HepG2 (cell line): ENCODE data around the gene PCYT2. TPM values are rescaled to one million over a fixed set of nuclear protein-coding genes. Genes with fewer than 3 reads are reported as not detected.

ENCODE experiments used
- CCAR2 ChIP-seq: fragments of 200-400 bp; formaldehyde crosslinking; optimal IDR thresholded peaks from 2 replicates; pipeline ENCODE3; 2018; ENCODE audit warnings: low read depth, mild to moderate bottlenecking, low read length, moderate library complexity
- FLYWCH1 ChIP-seq: sonication (generic); formaldehyde crosslinking; IDR thresholded peaks from 2 replicates; pipeline ENCODE4 v1.8.1; 2023; ENCODE audit warnings: mild to moderate bottlenecking, missing genetic modification reagents
- HINFP ChIP-seq: sonication (generic); formaldehyde crosslinking; IDR thresholded peaks from 2 replicates; pipeline ENCODE4 v1.4.0; 2020; ENCODE audit warnings: low read depth, mild to moderate bottlenecking, missing genetic modification reagents
- HMGA1 ChIP-seq: sonication (generic); formaldehyde crosslinking; conservative IDR thresholded peaks from 2 replicates; pipeline ENCODE4 v1.4.0; 2020; ENCODE audit warnings: missing genetic modification reagents
- KMT2A ChIP-seq: sonication (generic); formaldehyde crosslinking; IDR thresholded peaks from 2 replicates; pipeline ENCODE4 v1.4.0; 2020; ENCODE audit warnings: missing genetic modification reagents
- MAFK ChIP-seq, 2 experiments: IDR thresholded peaks in 1 of 2; conservative IDR thresholded peaks in 1 of 2; 2 replicates each; pipeline ENCODE4 v1.6.1; 2011; ENCODE audit warnings: improper control_type of control experiment in 2 of 2, low read length in 2 of 2
- NCOA5 ChIP-seq: sonication (generic); formaldehyde crosslinking; IDR thresholded peaks from 2 replicates; pipeline ENCODE4 v1.4.0; 2020; ENCODE audit warnings: missing genetic modification reagents
- PATZ1 ChIP-seq: sonication (generic); formaldehyde crosslinking; IDR thresholded peaks from 2 replicates; pipeline ENCODE4 v1.4.0; 2020; ENCODE audit warnings: missing genetic modification reagents
- RFXANK ChIP-seq: IDR thresholded peaks from 2 replicates; pipeline ENCODE4 v1.6.1; 2016
- SAP130 ChIP-seq: IDR thresholded peaks from 2 replicates; pipeline ENCODE4 v1.6.1; 2016; ENCODE audit warnings: low read depth
- SNAI1 ChIP-seq: sonication (generic); formaldehyde crosslinking; IDR thresholded peaks from 2 replicates; pipeline ENCODE4 v1.5.0; 2020; ENCODE audit warnings: mild to moderate bottlenecking, missing genetic modification reagents, borderline replicate concordance
- ZBED4 ChIP-seq: sonication (generic); formaldehyde crosslinking; IDR thresholded peaks from 2 replicates; pipeline ENCODE4 v1.4.0; 2020; ENCODE audit warnings: missing genetic modification reagents, borderline replicate concordance
- ZBTB1 ChIP-seq: sonication (generic); formaldehyde crosslinking; IDR thresholded peaks from 2 replicates; pipeline ENCODE4 v1.4.0; 2020; ENCODE audit warnings: missing genetic modification reagents, borderline replicate concordance
- ZNF280B ChIP-seq: sonication (generic); formaldehyde crosslinking; IDR thresholded peaks from 2 replicates; pipeline ENCODE4 v1.5.0; 2020; ENCODE audit warnings: missing genetic modification reagents, mild to moderate bottlenecking, borderline replicate concordance
- ZNF383 ChIP-seq: sonication (generic); formaldehyde crosslinking; IDR thresholded peaks from 2 replicates; pipeline ENCODE4 v1.4.0; 2020; ENCODE audit warnings: missing genetic modification reagents, mild to moderate bottlenecking, borderline replicate concordance
- polyA plus RNA-seq, 8 experiments: library from polyadenylated mRNA; depleted of rRNA in 3 of 8; stranded (reverse) in 7 of 8; unstranded in 1 of 8; fragments of >200 nt; fragmentation: Illumina TruSeq in 4 of 8; extraction: Trizol in 4 of 8; gene quantifications; 2 replicates each; pipeline versions ENCODE4 v1.2.1 to v1.2.3, GENCODE V29; 2011 to 2016; ENCODE audit warnings: low read depth in 4 of 8, missing spikeins in 1 of 8, mixed read lengths in 1 of 8; ENCODE audit not compliant: insufficient read depth in 1 of 8
- total RNA-seq, 5 experiments: library from RNA; depleted of rRNA; stranded (reverse); fragments of >200 nt; fragmentation: Illumina TruSeq; extraction: Trizol; gene quantifications; 2 replicates each; pipeline ENCODE4 v1.2.3, GENCODE V29; 2016; ENCODE audit warnings: low read depth in 1 of 5
- TF ChIP-seq, protein P1 (sequence below): sonication (generic); formaldehyde crosslinking; IDR thresholded peaks from 2 replicates; pipeline ENCODE4 v1.5.1; 2020; ENCODE audit warnings: missing genetic modification reagents, mild to moderate bottlenecking, borderline replicate concordance

The PCYT2 gene
- total and polyA plus RNA-seq, 2 of the 13 experiments (the other 11 are each of a cell fraction or from before 2014, with no cell fraction given): 147 to 297 TPM

DNA sequence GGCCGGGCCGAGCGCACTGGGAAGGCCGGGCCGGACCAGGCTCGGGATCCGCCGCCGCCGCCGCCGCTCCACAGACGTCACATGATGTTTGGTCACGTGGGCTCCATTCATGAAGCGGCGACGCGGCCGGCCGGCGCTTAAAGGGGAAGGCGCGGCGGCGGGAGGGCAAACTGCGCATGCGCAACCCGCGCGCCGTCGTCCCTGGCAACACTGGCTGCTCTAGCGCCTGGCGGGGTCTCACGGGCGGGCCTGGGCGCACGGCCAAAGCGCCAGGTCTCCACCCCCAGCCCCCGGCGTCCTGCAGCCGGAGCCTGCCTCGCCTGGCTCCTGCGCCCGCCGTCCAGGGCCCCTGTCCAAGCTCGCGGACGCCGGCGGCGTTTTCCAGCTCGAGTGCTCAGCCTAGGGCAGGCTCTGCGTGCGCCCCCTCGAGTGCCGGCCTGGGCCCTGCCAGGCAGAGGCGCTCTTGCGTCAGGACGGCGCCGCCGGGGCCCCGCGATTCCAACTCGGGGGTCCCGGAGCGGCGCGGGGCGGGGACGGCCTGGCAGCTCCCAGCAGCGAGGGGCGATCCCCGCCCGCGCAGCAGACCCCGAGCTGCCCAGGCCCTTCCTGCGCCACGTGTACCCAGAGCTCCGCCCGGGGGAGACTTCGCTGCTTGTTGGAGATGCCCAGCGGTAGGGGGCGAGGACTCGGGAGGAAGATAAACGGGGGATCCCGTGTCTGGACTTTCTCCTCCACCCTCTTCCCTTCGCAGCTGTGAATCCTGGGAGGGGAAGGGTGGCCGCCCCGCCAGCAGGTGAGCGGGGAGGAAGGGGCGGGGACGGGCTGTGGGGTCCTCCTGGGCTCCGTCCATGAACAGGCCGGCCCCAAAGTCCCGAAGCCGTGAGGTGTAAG is 16.7 kb upstream of the PCYT2 start, which contains the start of gene MAFG (continued):
- TF ChIP-seq ZNF383 (CRISPR knock-in tag) (peak; percentile 89; the same call in 1 of the 2 replicates), NCOA5 (no peak), HMGA1 (CRISPR knock-in tag) (no peak), ZBTB1 (CRISPR knock-in tag) (no peak), SAP130 (CRISPR knock-in tag) (peak; percentile 86), HINFP (CRISPR knock-in tag) (peak; percentile 91), FLYWCH1 (no peak), CCAR2 (no peak), ZNF280B (no peak; the same call in 1 of the 2 replicates), PATZ1 (CRISPR knock-in tag) (peak; percentile 88), MAFK (conservative IDR thresholded peaks at IDR 0.05 in 1 of 2, IDR thresholded peaks at IDR 0.05 in 1 of 2; ENCODE audit: low read length in 2 of 2) (no peak), KMT2A (CRISPR knock-in tag) (peak; percentile 52; the same call in 1 of the 2 replicates), SNAI1 (CRISPR knock-in tag) (no peak), RFXANK (CRISPR knock-in tag) (no peak), ZBED4 (CRISPR knock-in tag) (0 out of 2 replicates have a peak, but pooled peaks have one; percentile 18)
- TF ChIP-seq, protein P1, sequence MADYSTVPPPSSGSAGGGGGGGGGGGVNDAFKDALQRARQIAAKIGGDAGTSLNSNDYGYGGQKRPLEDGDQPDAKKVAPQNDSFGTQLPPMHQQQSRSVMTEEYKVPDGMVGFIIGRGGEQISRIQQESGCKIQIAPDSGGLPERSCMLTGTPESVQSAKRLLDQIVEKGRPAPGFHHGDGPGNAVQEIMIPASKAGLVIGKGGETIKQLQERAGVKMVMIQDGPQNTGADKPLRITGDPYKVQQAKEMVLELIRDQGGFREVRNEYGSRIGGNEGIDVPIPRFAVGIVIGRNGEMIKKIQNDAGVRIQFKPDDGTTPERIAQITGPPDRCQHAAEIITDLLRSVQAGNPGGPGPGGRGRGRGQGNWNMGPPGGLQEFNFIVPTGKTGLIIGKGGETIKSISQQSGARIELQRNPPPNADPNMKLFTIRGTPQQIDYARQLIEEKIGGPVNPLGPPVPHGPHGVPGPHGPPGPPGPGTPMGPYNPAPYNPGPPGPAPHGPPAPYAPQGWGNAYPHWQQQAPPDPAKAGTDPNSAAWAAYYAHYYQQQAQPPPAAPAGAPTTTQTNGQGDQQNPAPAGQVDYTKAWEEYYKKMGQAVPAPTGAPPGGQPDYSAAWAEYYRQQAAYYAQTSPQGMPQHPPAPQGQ: no peak; the same call in 1 of the 2 replicates
